GM21717 (cell line): ENCODE measurements around the gene PRUNE1.

Experiments
- ATAC-seq: cut with Tn5 transposase; IDR thresholded peaks from one replicate; pipeline ENCODE4 v1.9.1; 2021; ENCODE audit warnings: mild to moderate bottlenecking, moderate library complexity; ENCODE audit not compliant: unreplicated experiment

PRUNE1 gene

GRCh38 chr1:150976879-150977694 lies 31.2 kb upstream of the PRUNE1 start:
- ATAC-seq: no peak

GRCh38 chr1:150979092-150980056 lies 28.9 kb upstream of the PRUNE1 start:
- ATAC-seq: no peak

- ATAC-seq: no peak
Observed at GRCh38 chr1:150981177-150981804, 27.0 kb upstream of the PRUNE1 start.

- ATAC-seq: no peak
Observed at GRCh38 chr1:150981805-150982712, 26.2 kb upstream of the PRUNE1 start, which contains the start of gene ANXA9. Gene ANXA9 (plus strand): TSS chr1:150982292. CDS start chr1:150983106, 814 bp downstream.

DNA sequence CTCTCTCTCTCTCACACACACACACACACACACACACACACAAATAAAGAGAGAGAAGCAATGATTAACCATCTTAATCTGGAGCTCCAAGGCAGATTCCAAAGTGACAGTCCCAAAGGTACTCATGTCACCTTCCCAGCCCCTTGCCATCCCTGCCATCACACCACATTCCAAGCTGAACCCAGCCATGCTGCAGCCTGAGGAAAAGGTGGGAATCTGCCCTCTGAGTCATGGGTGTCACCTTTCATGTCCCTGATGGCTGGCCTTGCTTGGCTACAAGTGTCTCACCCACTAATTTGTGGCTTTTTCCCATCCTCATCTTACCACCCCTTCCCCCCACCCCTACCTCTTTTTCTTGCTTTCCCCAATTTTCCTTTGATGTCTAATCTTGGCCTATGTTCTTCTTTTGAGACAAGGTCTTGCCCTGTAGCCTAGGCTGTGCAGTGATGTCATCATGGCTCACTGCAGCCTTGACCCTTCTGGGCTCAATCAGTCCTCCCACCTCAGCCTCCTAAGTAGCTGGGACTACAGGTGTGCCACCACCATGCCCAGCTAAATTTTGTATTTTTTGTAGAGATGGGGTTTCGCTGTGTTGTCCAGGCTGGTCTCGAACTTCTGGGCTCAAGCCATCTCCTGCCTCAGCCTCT lies 22.9 kb upstream of the PRUNE1 start:
- ATAC-seq: no peak

GRCh38 chr1:150987924-150988323 lies 20.3 kb upstream of the PRUNE1 start:
- no peak for ATAC-seq

DNA sequence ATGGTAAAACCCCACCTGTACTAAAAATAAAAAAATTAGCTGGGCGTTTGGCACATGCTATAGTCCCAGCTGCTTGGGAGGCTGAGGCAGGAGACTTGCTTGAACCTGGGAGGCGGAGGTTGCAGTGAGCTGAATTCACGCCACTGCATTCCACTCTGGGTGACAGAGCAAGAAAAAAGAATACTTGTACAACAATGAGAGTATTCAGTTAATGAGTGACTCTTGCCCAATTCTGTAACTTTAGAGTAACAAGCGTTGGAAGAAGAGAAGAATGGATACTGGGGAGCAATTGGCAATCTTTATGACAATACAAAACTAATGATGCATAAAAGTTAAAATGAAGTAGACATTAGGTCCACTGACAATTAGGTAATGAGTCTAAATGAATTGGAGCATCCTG lies 15.6 kb upstream of the PRUNE1 start:
- ATAC-seq: no peak

- ATAC-seq: no peak
Observed at GRCh38 chr1:150994248-150994647, 14.0 kb upstream of the PRUNE1 start.

DNA sequence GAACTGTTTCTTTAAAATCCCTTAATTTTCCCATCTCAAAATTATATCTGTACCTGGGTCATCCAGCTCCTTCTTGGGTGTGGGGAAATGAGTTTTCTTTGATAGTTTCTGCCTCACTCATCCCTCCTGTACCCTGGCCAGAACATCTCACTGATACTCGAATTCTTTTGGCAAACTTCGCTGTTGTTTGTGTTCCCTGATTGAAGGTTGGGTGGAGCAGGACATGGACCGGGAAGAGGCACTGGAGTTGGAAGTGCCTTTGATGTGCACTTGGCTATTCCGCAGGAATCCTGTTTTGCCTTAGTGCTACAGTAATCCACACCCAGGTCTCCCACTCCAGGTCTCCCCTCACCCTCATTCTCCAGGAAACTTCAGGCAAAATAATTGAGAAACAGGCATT lies 12.8 kb upstream of the PRUNE1 start:
- no peak for ATAC-seq

DNA sequence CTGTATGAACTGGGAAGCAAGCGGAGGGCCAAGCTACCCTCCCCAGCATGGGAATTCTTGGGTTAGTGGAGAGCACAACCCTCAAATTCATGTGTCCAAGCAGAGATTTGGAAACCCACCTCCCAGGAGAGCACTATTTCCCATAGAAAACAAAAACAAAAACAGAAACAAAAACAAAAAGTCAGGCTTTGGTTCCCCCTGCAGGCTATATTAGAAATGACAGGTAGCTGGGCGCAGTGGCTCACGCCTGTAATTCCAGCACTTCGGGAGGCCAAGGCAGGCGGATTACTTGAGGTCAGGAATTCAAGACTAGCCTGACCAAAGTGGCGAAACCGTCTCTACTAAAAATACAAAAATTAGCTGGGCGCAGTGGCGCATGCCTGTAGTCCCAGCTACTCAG lies 12.4 kb upstream of the PRUNE1 start:
- ATAC-seq: no peak

- no peak for ATAC-seq
Observed at GRCh38 chr1:150997126-150997872, 10.9 kb upstream of the PRUNE1 start.

DNA sequence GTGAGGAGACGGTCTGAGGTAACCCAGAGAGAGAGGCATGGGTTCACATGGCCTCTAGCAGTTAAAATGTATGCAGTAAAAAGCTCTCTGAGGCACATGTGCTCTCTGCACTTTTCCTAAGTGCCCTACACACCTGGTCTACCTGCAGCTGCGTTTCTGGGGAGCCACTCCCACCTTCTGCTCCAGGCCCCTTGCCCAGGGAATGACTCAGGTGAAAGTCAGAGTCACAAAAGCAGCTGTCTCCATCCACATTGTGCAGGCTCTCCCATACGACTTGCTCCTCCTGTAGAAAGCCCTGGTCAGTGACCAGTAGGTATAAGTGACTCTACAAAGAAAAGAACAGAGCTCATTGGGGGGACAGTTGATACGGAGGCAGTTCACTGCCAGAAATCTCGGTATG lies 10.3 kb upstream of the PRUNE1 start:
- no peak for ATAC-seq

DNA sequence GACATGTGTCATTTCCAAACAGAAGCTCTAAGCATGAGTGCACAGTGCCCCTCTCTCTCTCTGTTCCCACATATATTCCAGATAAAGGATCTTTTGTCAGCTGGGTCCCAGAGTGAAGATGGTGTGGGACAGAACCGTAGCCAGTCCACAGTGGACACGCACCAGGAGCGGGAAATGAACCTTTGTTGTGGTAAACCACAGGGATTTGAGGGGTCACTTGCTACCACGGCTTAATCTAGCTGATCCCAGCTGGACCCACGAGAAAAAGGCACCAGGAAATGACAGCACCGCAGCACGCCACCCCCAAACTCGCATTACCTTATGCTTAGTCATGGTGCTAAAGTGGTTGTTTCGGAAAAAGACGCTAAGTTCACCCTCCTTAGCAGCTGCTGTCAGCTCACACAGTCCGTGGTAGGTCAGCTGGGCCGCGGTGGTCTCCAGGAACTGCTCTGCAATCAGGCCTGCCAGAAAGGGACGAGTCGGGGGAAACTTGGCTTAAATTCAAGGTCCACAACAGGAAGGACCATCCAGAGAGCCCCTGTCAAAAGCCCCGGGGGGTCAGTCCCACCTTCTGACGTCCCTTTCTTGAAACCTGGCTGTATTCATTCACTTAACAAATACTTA lies 9.1 kb upstream of the PRUNE1 start:
- ATAC-seq: no peak

DNA sequence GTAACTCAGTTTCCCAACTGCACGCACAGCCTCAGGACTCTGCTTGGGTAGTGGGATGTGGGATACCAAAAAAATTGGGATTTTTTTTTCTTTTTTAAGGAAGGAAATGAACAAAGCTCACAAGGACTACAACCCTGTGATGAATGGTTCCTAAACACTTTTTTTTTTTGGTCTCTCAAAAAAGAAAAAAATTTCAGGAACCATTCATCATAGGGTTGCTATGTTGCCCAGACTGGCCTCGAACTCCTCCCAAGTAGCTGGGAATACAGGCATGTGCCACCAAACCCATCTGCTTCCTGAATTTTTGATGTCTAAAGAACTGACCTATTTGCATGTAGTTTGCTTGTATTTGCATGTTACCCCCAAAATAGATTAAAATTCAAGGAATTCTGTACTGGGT lies 8.3 kb upstream of the PRUNE1 start:
- no peak for ATAC-seq

- ATAC-seq: no peak
Observed at GRCh38 chr1:151000408-151000807, 7.8 kb upstream of the PRUNE1 start.

- no peak for ATAC-seq
Observed at GRCh38 chr1:151001602-151002001, 6.6 kb upstream of the PRUNE1 start.

- no peak for ATAC-seq
Observed at GRCh38 chr1:151002051-151002450, 6.2 kb upstream of the PRUNE1 start.

DNA sequence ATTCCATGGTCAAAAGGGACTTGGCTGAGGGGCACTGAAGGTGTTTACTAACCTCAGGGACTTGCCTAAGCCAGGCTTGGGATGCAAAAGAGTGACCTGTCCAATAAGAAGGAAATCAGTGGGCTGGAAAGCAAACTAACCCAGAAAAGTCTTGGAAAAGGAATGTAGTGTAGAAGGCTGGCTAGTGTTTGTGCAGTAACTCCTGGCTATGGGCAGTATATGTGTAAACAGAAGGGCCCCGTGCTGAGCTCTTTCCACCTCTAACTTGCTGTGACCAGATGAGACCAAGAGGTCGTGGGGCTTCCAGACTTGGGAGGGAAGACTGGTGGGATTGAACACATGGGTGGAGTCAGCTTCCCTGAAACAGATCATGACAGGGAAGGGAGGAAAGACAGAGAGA lies 5.6 kb upstream of the PRUNE1 start:
- ATAC-seq: no peak

- ATAC-seq: no peak
Observed at GRCh38 chr1:151003180-151003579, 5.1 kb upstream of the PRUNE1 start.
